Measurements from ENCODE around the gene RETREG1.

The RETREG1 gene

DNA sequence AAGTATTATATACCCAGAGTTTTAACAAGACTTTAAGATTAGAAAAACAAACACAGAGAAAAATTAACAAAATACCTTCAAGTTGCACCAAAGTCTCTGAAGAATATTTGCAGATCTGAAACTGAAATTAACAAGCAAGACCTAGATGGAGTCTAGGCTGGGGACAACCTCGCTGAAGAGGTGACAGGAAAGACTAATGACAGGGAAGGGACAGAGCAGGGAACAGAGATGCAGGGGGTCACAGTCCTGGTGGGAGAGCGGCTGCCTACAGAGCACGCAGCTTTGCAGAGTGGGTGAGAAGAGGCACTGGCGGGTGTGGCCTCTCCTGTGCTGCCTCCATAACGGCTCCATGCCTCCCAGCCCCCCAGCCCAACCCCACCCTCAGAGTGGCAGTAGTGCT lies 13.5 kb downstream of the RETREG1 start:
- H3K4me3 ChIP-seq (ENCODE audit: control insufficient read depth, low read depth, low read length), result no peak overlapping the region
- no peak for DNase-seq (ENCODE audit: low read depth)
- TF ChIP-seq, protein P1, sequence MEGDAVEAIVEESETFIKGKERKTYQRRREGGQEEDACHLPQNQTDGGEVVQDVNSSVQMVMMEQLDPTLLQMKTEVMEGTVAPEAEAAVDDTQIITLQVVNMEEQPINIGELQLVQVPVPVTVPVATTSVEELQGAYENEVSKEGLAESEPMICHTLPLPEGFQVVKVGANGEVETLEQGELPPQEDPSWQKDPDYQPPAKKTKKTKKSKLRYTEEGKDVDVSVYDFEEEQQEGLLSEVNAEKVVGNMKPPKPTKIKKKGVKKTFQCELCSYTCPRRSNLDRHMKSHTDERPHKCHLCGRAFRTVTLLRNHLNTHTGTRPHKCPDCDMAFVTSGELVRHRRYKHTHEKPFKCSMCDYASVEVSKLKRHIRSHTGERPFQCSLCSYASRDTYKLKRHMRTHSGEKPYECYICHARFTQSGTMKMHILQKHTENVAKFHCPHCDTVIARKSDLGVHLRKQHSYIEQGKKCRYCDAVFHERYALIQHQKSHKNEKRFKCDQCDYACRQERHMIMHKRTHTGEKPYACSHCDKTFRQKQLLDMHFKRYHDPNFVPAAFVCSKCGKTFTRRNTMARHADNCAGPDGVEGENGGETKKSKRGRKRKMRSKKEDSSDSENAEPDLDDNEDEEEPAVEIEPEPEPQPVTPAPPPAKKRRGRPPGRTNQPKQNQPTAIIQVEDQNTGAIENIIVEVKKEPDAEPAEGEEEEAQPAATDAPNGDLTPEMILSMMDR (IDR thresholded peaks at IDR 0.05; ENCODE audit: control insufficient read depth, insufficient read depth, low read depth, low read length, missing control alignments), result no peak

DNA sequence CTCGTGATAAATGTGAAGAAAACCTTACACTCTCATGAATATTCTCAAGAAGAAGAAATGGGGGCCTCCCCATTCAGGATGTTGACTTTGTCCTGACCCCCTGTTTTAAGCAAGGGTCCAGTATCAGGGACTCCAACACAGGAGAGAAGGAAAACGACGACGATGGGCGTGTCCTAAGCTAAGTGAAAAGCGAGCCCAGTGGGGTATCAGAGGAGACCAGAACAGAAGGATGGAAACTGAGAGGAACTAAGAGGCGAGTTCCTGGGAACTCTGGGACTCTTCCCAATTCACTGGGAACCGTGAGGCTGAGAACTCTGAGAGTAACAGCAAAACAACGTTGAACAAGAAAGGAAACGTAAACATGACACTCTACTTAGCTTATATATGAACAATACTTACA lies 14.6 kb downstream of the RETREG1 start:
- no peak overlapping the region for H3K4me3 ChIP-seq (ENCODE audit: control insufficient read depth, low read depth, low read length)
- TF ChIP-seq, protein P1 (IDR thresholded peaks at IDR 0.05; ENCODE audit: control insufficient read depth, insufficient read depth, low read depth, low read length, missing control alignments), result no peak
- no peak for DNase-seq (ENCODE audit: low read depth)

DNA sequence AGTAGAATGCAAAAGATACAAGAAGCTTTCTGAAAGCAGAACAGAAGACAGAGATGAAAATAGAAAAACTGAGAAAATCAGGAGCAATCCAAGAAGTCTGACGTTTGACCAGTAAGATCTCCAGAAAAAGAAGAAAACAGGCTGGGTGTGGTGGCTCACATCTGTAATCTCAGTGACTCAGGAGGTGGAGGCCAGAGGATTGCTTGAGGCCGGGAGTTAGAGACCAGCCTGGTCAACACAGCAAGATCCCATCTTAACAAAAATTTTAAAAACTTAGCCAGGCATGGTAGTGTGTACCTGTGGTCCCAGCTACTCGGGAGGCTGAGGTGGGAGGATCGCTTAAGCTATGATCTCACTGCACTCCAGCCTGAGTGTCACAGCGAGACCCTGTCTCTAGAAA lies 15.9 kb downstream of the RETREG1 start:
- DNase-seq (ENCODE audit: low read depth), result no peak
- TF ChIP-seq, protein P1 (IDR thresholded peaks at IDR 0.05; ENCODE audit: control insufficient read depth, insufficient read depth, low read depth, low read length, missing control alignments), result no peak
- H3K4me3 ChIP-seq (ENCODE audit: control insufficient read depth, low read depth, low read length), result no peak overlapping the region

DNA sequence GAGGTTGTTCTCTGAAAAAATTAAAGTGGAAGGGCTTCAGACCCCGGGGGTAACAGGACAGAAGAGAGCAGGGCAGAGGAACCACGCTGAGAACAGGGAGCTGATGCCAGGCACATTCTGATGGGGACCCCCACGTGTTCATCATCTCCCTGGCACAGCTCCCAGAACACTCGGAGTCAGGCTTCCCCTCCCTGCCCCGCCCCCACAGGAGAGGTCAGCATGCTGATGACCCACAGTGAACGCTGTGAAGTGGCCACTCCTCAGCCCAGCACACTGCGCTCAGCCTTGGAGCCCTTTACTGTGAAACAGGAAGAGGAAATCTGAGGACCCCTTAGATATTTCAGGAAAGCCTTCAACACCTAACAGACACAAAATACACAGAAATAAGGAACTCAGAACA lies 16.4 kb downstream of the RETREG1 start:
- no peak for DNase-seq (ENCODE audit: low read depth)
- TF ChIP-seq, protein P1 (IDR thresholded peaks at IDR 0.05; ENCODE audit: control insufficient read depth, insufficient read depth, low read depth, low read length, missing control alignments), result no peak
- H3K4me3 ChIP-seq (ENCODE audit: control insufficient read depth, low read depth, low read length), result no peak overlapping the region

DNA sequence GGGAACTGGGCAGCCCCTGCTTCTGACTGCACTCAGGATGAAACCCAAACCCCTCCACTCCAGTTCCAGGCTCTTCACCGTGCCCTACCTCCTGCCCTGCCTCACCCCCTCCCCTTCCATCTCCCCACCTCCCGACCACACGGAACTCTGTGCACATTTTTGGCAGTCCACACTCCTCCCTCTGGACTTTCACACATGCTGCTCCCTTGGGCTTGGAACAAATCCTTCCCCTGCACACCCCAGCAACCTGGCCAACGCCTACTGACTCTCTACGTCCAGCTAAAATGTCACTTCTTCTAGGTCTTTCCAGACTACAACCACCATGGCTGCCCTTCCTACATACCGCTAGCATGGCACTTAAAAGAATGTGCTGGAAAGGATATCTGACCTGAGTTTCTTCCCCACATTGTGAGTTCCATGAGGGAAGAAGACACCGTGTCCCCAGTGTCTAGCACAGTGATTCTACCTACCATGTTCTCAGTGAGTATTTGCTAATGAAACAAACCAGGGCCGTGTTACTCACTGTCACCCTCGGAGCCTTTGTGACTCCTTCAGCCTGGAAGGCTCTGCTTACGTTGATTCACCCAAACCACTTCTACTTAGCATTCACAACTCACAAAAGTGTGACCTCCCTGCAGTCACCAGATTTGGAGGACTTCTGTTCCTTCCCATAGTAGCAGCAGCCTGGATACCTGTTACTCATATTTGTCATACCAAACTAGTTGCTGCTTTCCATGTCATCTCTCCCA lies 18.7 kb downstream of the RETREG1 start:
- TF ChIP-seq, protein P1 (IDR thresholded peaks at IDR 0.05; ENCODE audit: control insufficient read depth, insufficient read depth, low read depth, low read length, missing control alignments), result no peak
- DNase-seq (ENCODE audit: low read depth), result no peak
- H3K4me3 ChIP-seq (ENCODE audit: control insufficient read depth, low read depth, low read length), result no peak overlapping the region

DNA sequence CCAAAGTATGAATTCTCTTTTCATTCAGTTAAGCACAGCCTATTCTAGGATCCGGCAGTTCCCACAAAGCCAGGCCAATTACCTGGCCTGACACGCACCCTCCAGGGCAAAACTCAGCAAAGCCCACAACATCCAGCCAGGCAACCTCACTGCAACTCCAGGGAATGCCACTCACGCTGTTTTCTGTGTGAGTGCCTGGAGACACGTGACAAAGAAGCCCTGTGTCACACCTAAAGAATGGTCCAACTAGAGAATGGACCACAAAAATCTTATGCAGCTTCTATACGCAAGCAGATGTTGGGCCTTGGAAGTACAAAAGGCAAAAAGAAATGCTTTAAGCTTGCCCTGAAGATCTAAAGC lies 20.2 kb downstream of the RETREG1 start:
- TF ChIP-seq, protein P1 (IDR thresholded peaks at IDR 0.05; ENCODE audit: control insufficient read depth, insufficient read depth, low read depth, low read length, missing control alignments), result no peak
- DNase-seq (ENCODE audit: low read depth), result peak; percentile 71
- no peak overlapping the region for H3K4me3 ChIP-seq (ENCODE audit: control insufficient read depth, low read depth, low read length)
